Measurements from ENCODE around the gene ADAMTSL4.

Gene ADAMTSL4

GRCh38 chr1:150544204-150544603, 5.0 kb upstream of the ADAMTSL4 start:
- TF ChIP-seq CTCF (conservative IDR thresholded peaks at IDR 0.05; ENCODE audit: low read depth, low read length), result no peak
- no peak for DNase-seq (ENCODE audit: low read depth)
- H3K4me3 ChIP-seq (ENCODE audit: low read depth, low read length), result no peak overlapping the region

- DNase-seq (ENCODE audit: low read depth), result no peak
- H3K4me3 ChIP-seq (ENCODE audit: low read depth, low read length), result no peak overlapping the region
- TF ChIP-seq CTCF (conservative IDR thresholded peaks at IDR 0.05; ENCODE audit: low read depth, low read length), result no peak
Measured at GRCh38 chr1:150545486-150546032, 3.6 kb upstream of the ADAMTSL4 start.

GRCh38 chr1:150546294-150546937, 2.8 kb upstream of the ADAMTSL4 start:
- no peak for DNase-seq (ENCODE audit: low read depth)
- H3K4me3 ChIP-seq (ENCODE audit: low read depth, low read length), result no peak overlapping the region
- no peak for TF ChIP-seq CTCF (conservative IDR thresholded peaks at IDR 0.05; ENCODE audit: low read depth, low read length)

- no peak for TF ChIP-seq CTCF (conservative IDR thresholded peaks at IDR 0.05; ENCODE audit: low read depth, low read length)
- peak overlapping the region; percentile 60 for H3K4me3 ChIP-seq (ENCODE audit: low read depth, low read length)
- no peak for DNase-seq (ENCODE audit: low read depth)
Measured at GRCh38 chr1:150548324-150548631, 930 bp upstream of the ADAMTSL4 start.

GRCh38 chr1:150549496-150550221, 451 bp downstream of the ADAMTSL4 start:
- peak; percentile 3 for TF ChIP-seq CTCF (conservative IDR thresholded peaks at IDR 0.05; ENCODE audit: low read depth, low read length)
- peak overlapping the region; percentile 60 for H3K4me3 ChIP-seq (ENCODE audit: low read depth, low read length)
- no peak for DNase-seq (ENCODE audit: low read depth)

GRCh38 chr1:150550222-150551050, 1.2 kb downstream of the ADAMTSL4 start:
- peak overlapping the region; percentile 60 for H3K4me3 ChIP-seq (ENCODE audit: low read depth, low read length)
- no peak for DNase-seq (ENCODE audit: low read depth)
- no peak for TF ChIP-seq CTCF (conservative IDR thresholded peaks at IDR 0.05; ENCODE audit: low read depth, low read length)
